ENCODE data around the gene BPI. TPM values are rescaled to one million over a fixed set of nuclear protein-coding genes. Genes with fewer than 3 reads are reported as not detected.
"Not testable (repeated sequence)": the region's sequence is repeated elsewhere in the genome, so short reads cannot be mapped to it uniquely, and the experiment has no call there.

The BPI gene
- not detected in 2 replicates for total RNA-seq (2014; rRNA removed; shearing (Covaris generic))
- polyA plus RNA-seq (2015; cell fraction: cytosol; rRNA removed): not detected in 2 replicates
- polyA plus RNA-seq (2015; cell fraction: nucleus; rRNA removed): not detected in 2 replicates

DNA sequence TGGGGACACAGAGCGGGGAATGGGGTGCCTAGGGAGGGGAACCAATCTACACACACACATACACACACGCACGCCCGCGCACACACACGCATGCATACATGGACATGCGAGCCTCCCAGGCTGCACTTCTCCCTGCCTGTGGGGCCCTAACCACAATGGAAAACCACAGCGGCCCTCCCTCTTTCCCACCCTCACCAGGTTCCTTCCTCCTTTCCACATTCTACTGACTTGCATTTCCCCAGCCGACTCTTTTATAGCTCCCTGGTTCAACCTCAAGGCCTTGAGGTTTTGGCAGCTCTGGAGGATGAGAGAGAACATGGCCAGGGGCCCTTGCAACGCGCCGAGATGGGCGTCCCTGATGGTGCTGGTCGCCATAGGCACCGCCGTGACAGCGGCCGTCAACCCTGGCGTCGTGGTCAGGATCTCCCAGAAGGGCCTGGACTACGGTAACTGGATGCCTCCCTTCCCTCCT, at the start of gene BPI:
BPI (plus strand) TSS at position 249 of the 472 bp plus-strand sequence; CDS start at position 317, 68 bp downstream.
- DNase-seq (ENCODE audit: low read depth, low spot score): no peak
- in situ Hi-C loops (cut with HindIII; ENCODE audit: low pct_unique_long_range_greater_than_20kb, low sequenced_read_pairs): no loop called here

DNA sequence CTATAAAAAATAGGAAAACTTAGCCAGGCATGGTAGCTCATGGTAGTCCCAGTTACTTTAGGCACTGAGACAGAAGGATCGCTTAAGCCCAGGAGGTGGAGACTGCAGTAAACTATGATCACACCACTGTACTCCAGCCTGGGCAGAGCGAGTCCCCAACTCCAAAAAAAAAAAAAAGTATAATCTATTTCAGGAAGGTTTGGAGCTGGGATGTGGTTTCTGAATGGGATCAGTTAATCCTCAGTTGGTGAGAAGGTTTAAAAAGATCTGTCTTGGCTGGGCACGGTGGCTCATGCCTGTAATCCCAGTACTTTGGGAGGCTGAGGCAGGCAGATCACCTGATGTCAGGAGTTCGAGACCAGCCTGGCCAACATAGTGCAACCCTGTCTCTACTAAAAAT, 49.3 kb upstream of the BPI start:
- DNase-seq (ENCODE audit: low read depth, low spot score); in situ Hi-C loops (cut with HindIII; ENCODE audit: low pct_unique_long_range_greater_than_20kb, low sequenced_read_pairs): not testable (repeated sequence)

DNA sequence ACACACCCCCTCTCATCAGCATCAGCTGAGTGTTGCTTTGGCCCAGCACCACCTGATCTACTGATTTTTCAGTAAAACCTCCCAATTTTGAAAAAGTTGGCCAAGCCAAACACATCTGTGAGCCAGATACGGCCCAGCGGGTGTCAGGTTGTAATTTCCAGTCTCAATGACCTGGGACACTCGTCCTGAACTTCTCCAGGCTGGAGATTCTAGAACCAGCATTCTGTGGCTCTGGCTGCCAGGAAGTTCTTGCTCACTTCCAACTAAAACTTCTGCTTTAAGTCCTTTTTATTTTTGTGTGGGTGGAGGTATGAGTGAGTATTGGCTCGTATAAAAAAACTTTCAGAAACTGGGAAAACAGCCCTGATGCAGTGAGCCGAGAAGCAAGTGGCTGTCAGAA, 48.6 kb upstream of the BPI start:
- in situ Hi-C loops (cut with HindIII; ENCODE audit: low pct_unique_long_range_greater_than_20kb, low sequenced_read_pairs): no loop called here

DNA sequence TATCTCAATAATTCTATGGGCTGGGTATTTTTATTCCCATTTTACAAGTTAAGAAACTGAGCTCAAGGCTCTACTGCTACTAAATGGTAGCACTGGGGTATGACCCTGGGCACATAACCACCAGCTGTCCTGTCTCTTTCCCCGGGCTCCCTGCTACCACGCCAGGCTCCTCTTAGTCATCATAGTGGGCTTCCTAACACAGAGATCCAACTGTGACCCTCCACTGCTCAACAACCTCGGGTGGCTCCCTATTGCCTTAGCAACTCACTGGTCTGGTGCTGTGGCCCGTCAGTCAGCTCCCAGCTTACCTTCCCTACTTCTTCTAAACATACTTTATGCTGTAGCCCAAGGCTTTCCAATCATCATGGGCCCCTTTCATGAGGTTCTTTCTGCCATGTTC, 47.9 kb upstream of the BPI start:
- in situ Hi-C loops (cut with HindIII; ENCODE audit: low pct_unique_long_range_greater_than_20kb, low sequenced_read_pairs): no loop called here

More for the DNA sequence above, 48.6 kb upstream of the BPI start:
- DNase-seq (ENCODE audit: low read depth, low spot score): no peak

GRCh38 chr20:38256966-38257365, 47.0 kb upstream of the BPI start:
- in situ Hi-C loops (cut with HindIII; ENCODE audit: low pct_unique_long_range_greater_than_20kb, low sequenced_read_pairs): no loop called here
- no peak for DNase-seq (ENCODE audit: low read depth, low spot score)

More for the DNA sequence above, 47.9 kb upstream of the BPI start:
- no peak for DNase-seq (ENCODE audit: low read depth, low spot score)

GRCh38 chr20:38258545-38259215, 45.3 kb upstream of the BPI start:
- in situ Hi-C loops (cut with HindIII; ENCODE audit: low pct_unique_long_range_greater_than_20kb, low sequenced_read_pairs): no loop called here
- DNase-seq (ENCODE audit: low read depth, low spot score): no peak

GRCh38 chr20:38260025-38260377, 44.0 kb upstream of the BPI start:
- in situ Hi-C loops (cut with HindIII; ENCODE audit: low pct_unique_long_range_greater_than_20kb, low sequenced_read_pairs): no loop called here
- DNase-seq (ENCODE audit: low read depth, low spot score): no peak

DNA sequence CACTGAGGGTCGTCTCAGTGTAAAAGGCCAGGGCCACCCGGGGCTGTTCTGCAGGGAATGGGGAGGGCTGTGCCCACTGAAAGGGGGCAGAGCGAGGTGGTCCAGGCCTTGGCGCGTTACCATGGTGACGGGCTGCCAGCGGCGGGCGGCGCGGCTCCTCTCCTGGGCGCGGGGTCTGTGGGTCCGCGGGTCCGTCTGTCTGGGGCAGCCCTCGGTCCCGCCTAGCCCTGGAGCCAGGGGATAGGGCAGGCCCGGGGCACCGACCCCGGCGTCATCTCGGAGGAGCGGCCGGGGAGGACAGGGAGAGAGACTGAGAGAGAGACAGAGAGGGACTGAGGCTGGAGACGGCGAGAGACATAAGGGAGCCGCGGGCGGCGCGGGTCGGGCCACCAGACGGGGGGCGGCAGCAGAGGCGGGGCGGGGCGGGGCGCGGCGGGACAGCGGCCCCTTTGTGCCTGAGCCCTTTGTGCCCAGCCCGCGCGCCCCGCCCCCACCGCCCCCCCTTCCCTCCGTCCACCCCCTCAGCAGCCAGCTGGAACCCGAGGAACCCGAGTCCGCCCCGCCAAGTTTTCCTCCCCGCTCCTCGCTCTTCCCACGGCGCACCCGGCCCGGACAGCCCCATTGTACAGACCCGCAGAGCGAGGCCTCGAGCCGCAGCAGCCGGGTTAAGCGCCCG, 43.4 kb upstream of the BPI start, which contains the start of gene KIAA1755:
KIAA1755 (minus strand) TSS at position 358 of the 676 bp plus-strand sequence; CDS start at position 123, 235 bp downstream.
- no peak for DNase-seq (ENCODE audit: low read depth, low spot score)
- in situ Hi-C loops (cut with HindIII; ENCODE audit: low pct_unique_long_range_greater_than_20kb, low sequenced_read_pairs): no loop called here

DNA sequence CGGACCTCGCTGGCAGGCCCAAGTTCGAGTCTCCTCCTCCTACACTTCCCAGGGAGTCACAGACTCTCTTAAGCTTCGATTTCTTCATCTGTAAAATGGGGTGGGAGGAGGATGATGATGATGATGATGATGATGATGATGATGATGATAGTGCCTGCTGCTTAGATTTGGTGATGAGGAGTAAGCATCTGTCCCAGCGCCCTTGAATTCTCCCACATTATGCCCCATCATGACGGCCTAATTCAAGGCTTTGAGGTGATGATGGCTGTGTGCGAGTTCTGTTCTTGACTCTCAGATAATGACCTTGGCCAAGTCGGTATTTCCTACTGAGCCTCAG, 42.9 kb upstream of the BPI start:
- in situ Hi-C loops (cut with HindIII; ENCODE audit: low pct_unique_long_range_greater_than_20kb, low sequenced_read_pairs): no loop called here
- DNase-seq (ENCODE audit: low read depth, low spot score): no peak

DNA sequence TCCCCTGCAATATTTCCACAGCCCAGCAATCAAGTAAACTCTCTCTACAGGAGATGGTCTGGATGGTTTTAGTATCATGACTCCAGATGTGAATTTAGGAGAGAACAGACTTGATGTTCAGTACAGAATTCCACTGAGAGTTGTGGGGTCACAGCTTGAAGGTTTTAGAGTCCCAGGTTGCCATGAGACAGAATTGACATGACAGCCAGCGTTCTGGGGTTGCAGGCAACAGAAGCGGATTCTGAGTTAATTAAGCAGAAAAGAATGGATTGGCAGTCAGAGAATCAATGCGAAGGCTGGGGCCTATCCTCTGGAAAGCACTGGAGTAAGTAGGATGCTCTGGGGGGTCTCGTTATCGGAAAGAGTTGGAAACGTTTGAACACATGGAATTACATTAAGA, 41.0 kb upstream of the BPI start:
- in situ Hi-C loops (cut with HindIII; ENCODE audit: low pct_unique_long_range_greater_than_20kb, low sequenced_read_pairs): no loop called here
- DNase-seq (ENCODE audit: low read depth, low spot score): no peak

GRCh38 chr20:38266426-38266825, 37.5 kb upstream of the BPI start:
- in situ Hi-C loops (cut with HindIII; ENCODE audit: low pct_unique_long_range_greater_than_20kb, low sequenced_read_pairs): no loop called here
- DNase-seq (ENCODE audit: low read depth, low spot score): no peak

DNA sequence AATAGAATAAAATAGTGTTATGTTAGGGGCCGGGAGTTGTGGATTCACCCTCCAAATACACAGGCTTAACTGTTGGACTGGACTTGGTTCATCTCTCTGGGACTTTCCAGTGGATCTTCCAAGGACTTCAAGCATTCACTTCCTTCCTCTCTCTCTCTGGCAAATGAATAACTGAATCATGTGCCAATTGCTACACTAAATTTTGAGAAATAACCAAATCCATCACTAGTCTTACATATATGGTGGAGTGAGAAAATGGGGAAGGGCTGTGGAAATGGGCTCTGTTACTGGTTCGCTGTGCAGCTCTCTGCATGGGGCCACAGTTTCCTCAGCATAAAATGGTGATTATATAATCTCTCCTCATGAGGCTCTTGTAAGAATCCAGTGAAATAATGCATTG, 36.7 kb upstream of the BPI start:
- in situ Hi-C loops (cut with HindIII; ENCODE audit: low pct_unique_long_range_greater_than_20kb, low sequenced_read_pairs): no loop called here
- DNase-seq (ENCODE audit: low read depth, low spot score): no peak

GRCh38 chr20:38267901-38268514, 35.9 kb upstream of the BPI start:
- in situ Hi-C loops (cut with HindIII; ENCODE audit: low pct_unique_long_range_greater_than_20kb, low sequenced_read_pairs): no loop called here
- no peak for DNase-seq (ENCODE audit: low read depth, low spot score)

DNA sequence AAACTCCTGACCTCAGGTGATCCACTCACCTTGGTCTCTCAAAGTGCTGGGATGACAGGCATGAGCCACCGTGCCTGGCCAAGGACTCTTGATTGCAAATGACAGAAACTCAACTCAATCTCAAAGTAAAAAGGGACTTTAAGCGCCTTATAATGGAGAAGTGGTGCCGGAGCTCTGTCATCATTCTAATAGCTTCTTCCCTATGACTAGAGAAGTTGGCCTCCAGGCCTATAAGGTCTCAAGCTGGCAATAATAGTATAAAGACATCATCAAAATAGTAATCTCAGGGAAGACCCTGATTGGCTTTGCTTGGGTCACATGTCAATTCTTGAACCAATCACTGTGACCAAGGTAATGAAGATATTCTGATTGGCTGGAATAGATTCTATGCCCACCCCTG, 34.9 kb upstream of the BPI start:
- in situ Hi-C loops (cut with HindIII; ENCODE audit: low pct_unique_long_range_greater_than_20kb, low sequenced_read_pairs): no loop called here
- DNase-seq (ENCODE audit: low read depth, low spot score): no peak

- DNase-seq (ENCODE audit: low read depth, low spot score): no peak
- in situ Hi-C loops (cut with HindIII; ENCODE audit: low pct_unique_long_range_greater_than_20kb, low sequenced_read_pairs): no loop called here
Observed at GRCh38 chr20:38269715-38270114, 34.2 kb upstream of the BPI start.

DNA sequence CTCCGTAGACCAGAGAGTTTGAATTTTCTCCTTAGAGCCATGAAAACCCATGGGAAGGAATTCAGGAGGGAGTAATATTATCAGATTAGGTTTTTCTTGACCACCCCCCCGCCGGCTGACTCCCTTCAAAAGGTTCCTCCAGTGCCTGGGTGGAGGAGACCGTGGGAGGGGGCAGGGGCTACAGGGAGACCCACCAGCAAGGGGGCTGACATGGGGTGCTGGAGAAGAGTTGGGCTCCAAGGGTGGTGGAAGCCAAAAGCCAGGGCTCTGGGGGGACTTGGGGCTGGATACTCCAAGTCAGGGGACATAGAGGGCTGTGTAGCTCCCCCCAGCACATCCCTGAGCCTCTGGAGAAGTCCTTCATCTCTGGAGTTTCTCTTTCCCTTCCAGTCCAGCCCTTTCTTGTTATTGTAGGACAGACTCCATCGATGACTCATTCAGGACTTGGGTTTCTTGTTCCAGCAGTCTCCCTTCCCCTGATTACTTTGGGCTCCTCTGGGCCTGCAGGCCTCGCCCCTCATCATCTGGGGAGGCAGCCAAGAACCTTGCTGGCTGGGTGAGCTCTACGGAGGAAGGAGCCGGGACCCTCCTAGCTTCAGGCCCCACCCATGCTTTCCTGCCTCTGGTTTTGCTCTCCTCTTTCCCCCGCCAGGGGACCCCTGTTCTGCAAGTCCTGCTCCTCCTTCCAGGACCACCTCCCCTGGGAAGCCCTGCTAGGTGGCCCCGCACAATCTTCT, 32.9 kb upstream of the BPI start:
- no peak for DNase-seq (ENCODE audit: low read depth, low spot score)

GRCh38 chr20:38271608-38272120, 32.3 kb upstream of the BPI start:
- in situ Hi-C loops (cut with HindIII; ENCODE audit: low pct_unique_long_range_greater_than_20kb, low sequenced_read_pairs): no loop called here
- DNase-seq (ENCODE audit: low read depth, low spot score): no peak

More for the DNA sequence above, 32.9 kb upstream of the BPI start:
- in situ Hi-C loops (cut with HindIII; ENCODE audit: low pct_unique_long_range_greater_than_20kb, low sequenced_read_pairs): no loop called here

DNA sequence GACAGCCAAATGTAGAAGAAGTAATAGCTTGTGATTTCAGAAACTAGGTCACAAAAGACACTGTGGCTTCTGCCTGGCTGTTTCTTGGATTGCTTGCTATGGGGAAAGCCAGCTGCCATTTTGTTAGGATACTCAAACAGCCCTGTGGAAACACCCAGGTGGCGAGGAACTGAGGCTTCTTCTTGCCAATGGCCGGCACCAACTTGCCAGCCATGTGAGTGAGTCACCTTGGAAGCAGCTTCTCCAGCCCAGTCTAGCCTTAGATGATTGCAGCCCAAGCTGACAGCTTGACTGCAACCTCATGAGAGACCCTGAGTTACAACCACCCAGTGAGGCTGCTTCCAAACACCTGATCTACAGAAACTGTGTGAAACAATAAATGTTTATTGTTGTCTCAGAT, 31.6 kb upstream of the BPI start:
- in situ Hi-C loops (cut with HindIII; ENCODE audit: low pct_unique_long_range_greater_than_20kb, low sequenced_read_pairs): no loop called here
- DNase-seq (ENCODE audit: low read depth, low spot score): no peak

All from SK-MEL-5 (cell line).